Fibroblast of lung (primary cell): Measurements from ENCODE around the gene RAVER2.

Source experiments
- EZH2 ChIP-seq: IDR thresholded peaks from 2 replicates; pipeline ENCODE4 v1.5.1; 2012; ENCODE audit warnings: low read length, control low read depth, mild to moderate bottlenecking; ENCODE audit errors: missing control alignments
- TF ChIP-seq, protein P1 (sequence below), 2 donors: IDR thresholded peaks in 1 of 2; conservative IDR thresholded peaks in 1 of 2; 1 replicate in 1 of 2; 2 replicates in 1 of 2; pipeline ENCODE4 v1.5.1; 2011 to 2012; ENCODE audit warnings: low read length in 2 of 2, control low read depth in 1 of 2, inconsistent platforms in 1 of 2, low read depth in 1 of 2, mild to moderate bottlenecking in 1 of 2

DNA sequence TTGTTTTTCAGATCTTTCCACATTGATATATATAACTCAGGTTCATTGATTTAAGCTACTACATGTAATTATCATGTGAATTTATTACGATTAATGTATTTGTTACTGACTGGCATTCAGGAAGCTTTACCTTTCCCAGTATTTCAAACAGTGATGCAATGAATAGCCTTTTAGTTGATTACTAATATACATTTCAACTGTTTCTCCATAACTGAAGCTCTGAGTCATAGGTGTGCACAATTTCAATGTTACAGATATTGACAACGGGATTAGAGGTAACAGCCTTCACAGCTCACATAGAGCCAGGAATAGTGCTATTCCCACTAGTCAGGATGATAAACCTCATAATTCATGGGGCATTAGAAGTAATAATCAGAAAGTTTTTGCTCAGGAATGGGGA is 25.1 kb downstream of the RAVER2 start:
- TF ChIP-seq, protein P1, sequence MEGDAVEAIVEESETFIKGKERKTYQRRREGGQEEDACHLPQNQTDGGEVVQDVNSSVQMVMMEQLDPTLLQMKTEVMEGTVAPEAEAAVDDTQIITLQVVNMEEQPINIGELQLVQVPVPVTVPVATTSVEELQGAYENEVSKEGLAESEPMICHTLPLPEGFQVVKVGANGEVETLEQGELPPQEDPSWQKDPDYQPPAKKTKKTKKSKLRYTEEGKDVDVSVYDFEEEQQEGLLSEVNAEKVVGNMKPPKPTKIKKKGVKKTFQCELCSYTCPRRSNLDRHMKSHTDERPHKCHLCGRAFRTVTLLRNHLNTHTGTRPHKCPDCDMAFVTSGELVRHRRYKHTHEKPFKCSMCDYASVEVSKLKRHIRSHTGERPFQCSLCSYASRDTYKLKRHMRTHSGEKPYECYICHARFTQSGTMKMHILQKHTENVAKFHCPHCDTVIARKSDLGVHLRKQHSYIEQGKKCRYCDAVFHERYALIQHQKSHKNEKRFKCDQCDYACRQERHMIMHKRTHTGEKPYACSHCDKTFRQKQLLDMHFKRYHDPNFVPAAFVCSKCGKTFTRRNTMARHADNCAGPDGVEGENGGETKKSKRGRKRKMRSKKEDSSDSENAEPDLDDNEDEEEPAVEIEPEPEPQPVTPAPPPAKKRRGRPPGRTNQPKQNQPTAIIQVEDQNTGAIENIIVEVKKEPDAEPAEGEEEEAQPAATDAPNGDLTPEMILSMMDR (conservative IDR thresholded peaks at IDR 0.05 in 1 of 2, IDR thresholded peaks at IDR 0.05 in 1 of 2; ENCODE audit: low read depth in 1 of 2, low read length in 2 of 2), result no peak
- no peak for TF ChIP-seq EZH2
